Esophagus mucosa (tissue), 1 donor: ENCODE measurements around the gene PEX5. TPM values are rescaled to one million over a fixed set of nuclear protein-coding genes. Genes with fewer than 3 reads are reported as not detected.

ENCODE experiments used
- ATAC-seq: fragments of 200-7000 bp; cut with Tn5 transposase; one replicate; pipeline ENCODE4 v1.9.1; 2020
- total RNA-seq: library from RNA; stranded (reverse); gene quantifications from one replicate; pipeline ENCODE4 v1.2.4, GENCODE V29; 2023
- donor health status: DM: yes; HTN: yes; CAD: no.

PEX5 gene
- total RNA-seq: 21.6 TPM

- peak; percentile 95 for ATAC-seq
Observed at GRCh38 chr12:7189398-7190267, at the start of gene PEX5. Gene PEX5, plus strand, starts transcription at chr12:7189686. Its CDS starts 692 bp downstream, at chr12:7190378.

- ATAC-seq: no peak
Observed at GRCh38 chr12:7141351-7142005, 48.0 kb upstream of the PEX5 start.

DNA sequence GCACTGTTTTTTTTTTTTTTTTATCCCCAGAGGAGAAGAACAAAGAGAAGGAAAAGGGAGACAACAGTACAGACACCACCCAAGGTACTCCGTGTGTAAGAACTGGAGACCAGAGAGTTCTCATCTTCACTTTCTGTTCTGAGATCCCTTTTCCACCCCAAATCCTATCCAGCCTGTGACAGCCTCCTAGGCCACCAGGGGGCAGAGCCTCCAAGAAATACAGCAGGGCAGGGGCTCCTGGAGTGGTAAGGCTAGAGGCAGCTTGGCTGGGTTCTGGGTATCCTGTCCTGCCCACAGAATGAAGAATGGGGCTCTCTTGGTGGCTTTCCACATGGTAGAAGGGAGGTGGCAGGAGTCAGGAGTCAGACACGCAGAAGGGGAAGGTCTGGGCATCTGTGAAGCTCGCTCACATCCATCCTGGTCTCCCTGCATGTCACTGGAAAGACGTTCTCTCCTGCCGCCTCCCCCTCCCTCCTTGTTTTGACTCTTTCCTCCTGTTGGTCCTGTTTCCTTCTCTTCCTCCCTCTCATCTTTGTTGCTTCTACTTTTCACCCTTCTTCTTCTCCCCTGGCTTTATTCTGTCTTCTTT, 47.3 kb upstream of the PEX5 start:
- ATAC-seq: peak; percentile 57

DNA sequence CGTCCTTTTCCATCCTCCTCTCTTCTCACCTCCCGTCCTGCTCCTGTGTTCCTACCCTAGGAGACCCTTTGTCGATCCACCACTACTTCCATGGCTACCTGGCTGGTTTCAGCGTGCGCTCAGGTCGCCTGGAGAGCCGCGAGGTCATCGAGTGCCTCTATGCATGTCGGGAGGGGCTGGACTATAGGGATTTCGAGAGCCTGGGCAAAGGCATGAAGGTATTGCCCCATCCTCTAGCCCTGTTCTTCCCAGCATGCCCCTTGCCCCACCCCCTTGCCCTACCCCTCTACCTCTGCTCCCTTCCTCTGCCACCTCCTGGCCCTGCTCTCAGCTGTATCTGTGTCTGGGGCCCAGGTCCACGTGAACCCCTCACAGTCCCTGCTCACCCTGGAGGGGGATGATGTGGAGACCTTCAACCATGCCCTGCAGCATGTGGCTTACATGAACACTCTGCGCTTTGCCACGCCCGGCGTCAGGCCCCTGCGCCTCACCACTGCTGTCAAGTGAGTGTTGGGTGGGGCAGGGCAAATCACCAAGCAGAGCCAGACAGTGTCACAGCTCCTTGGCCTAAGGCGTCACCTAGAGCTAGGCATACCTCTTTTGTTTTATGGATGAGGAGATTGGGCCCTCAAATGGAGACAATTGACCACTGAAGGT, 46.5 kb upstream of the PEX5 start:
- ATAC-seq: no peak

DNA sequence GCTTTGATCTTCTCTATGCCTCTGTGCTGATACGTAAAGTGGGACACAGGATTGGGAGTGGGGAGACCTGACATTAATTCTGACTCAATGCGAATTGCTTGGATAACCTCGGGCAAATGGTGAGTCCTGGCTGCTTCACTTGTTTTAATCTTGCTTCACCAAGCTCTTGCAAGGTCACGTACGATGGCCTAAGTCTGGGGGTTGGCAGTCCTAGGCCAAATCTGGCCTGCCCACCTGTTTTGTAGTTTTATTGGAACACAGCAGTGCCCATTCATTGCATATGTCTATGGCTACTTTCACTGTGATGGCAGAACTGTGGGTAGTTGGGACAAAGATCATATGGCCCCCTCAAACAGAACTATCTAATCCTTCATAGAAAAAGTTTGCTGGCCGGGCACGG, 45.9 kb upstream of the PEX5 start:
- ATAC-seq: no peak

GRCh38 chr12:7144414-7145120, 44.9 kb upstream of the PEX5 start:
- ATAC-seq: peak; percentile 32

- no peak for ATAC-seq
Observed at GRCh38 chr12:7145671-7146070, 43.8 kb upstream of the PEX5 start.

GRCh38 chr12:7146228-7146627, 43.3 kb upstream of the PEX5 start:
- ATAC-seq: no peak

GRCh38 chr12:7146906-7147305, 42.6 kb upstream of the PEX5 start:
- ATAC-seq: no peak

- ATAC-seq: no peak
Observed at GRCh38 chr12:7150356-7150755, 39.1 kb upstream of the PEX5 start.

- ATAC-seq: no peak
Observed at GRCh38 chr12:7150841-7151240, 38.6 kb upstream of the PEX5 start.

GRCh38 chr12:7151532-7151931, 38.0 kb upstream of the PEX5 start:
- ATAC-seq: no peak

DNA sequence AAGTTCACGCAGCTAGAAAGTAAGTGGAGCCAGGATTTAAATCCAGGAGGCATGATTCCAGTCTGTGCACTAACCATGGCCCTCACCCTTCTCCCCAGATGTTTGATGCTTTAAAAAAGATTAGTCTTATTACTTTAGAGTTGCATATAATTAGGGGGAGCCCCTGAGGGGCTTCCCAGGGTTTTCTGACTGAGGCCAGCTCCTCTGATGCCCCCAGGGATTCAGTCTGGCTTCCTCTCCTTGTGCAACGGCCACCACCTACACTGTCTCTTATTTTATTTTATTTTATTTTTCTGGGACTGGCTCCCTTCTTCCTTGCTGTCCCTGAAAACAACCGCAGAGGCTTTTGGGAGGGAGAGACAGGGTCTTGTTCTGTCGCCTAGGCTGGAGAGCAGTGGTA, 36.7 kb upstream of the PEX5 start:
- no peak for ATAC-seq

DNA sequence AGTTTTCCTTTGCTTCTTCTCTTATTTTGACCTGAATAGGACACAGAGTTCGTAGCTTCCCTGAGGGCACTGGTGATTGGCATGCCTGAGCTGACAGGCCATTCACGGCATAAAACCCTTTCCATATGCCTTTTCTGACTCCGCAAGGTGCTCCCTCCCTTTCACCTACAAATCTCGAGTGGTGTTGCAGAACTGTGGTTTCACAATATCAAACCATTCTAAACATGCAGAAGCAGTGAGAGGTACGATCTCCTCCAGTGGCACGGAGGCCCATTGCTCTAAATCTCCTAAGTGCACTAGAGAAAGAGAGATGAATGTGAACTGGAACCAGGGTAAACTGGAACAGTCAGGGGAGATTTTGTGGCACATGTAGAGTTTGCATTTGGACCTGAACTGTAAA, 35.4 kb upstream of the PEX5 start:
- ATAC-seq: no peak

DNA sequence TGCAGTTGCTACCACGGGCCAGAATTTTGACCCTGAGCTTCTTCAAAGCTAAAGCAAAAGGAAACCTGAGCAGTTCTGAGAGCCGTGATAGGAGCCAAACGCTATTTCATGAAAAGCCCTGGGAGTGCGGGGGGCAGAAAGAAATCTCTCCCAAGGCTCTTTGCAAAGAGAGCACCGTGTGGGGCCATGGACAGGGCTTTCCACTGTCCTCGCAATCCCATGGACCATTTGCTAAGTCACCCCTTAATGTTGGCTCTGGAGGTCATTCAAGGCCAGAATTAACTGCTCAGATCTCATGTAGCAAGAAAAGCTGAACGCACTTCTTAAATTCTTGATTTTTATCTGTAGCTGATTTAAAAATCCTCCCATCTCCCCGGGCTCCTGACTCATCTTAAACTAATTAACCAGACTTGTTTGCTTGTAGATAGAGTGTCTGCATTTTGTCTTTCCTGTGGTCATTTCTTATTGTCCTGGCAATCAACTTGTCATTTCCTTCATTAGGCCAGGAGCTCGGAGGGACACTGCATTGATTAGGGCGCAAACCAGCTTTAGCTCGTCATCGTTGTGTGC, 34.5 kb upstream of the PEX5 start:
- no peak for ATAC-seq

GRCh38 chr12:7155471-7156034, 33.9 kb upstream of the PEX5 start:
- ATAC-seq: peak; percentile 79

DNA sequence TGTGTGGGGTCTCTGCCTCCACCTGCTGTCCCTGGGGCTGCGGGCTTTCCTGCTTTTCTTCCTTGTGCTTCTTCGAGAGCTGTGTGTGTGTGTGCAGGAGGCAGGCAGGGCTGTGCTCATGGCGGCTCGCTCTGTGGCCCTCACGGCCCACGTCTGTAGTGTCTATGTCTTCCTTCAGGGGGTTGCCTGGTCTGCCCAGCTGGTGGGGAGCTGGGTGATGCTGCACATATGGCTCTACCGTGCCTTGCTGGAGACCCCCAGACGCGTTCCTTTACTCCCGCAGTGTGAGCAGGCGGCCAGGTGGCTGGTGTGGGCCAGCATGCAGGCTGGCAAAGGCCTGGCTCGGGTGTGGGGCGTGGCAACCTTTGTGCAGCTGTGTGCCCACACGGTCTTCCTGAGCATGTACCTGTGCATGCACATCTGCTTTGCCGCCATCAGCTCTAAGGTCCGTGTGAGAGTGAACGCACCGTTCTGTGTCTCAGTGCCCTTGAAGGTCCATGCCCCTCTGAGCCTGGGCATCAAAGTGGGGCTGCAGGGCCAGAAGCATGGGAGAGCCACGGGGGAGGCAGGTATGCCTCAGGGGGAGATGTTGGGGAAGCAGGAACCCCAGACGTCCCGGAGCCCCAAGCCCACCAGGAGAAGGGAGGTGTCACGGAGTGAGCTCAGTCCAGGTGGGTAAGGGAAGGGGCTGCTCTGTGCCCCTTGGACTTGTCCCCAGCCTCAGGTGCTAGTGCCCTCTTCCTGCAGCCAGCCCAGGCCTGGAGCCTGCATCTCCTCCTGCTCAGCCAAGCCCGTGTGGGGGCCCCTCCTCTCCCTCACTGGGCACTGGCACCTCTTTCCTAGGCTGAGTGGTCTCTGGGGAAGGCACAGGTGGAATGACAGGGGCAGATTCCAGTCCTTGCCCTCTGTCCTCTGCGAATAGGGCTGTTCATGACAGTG, 33.0 kb upstream of the PEX5 start:
- ATAC-seq: no peak

DNA sequence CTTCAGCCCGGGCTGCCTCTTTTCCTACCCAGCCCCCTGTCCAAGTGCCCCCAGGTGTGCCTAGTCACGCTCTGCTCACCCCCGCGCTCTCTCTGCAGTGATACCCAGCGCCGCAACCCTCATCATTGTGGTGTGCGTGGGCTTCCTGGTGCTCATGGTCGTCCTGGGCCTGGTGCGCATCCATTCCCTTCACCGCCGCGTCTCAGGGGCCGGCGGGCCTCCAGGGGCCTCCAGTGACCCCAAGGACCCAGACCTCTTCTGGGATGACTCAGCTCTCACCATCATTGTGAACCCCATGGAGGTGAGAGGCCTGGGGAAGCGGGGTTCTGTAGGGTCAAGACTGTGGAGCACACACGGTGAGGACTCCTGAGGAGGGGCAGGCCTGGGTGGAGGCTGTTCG, 32.1 kb upstream of the PEX5 start:
- ATAC-seq: no peak

GRCh38 chr12:7158781-7159609, 30.5 kb upstream of the PEX5 start:
- ATAC-seq: no peak

DNA sequence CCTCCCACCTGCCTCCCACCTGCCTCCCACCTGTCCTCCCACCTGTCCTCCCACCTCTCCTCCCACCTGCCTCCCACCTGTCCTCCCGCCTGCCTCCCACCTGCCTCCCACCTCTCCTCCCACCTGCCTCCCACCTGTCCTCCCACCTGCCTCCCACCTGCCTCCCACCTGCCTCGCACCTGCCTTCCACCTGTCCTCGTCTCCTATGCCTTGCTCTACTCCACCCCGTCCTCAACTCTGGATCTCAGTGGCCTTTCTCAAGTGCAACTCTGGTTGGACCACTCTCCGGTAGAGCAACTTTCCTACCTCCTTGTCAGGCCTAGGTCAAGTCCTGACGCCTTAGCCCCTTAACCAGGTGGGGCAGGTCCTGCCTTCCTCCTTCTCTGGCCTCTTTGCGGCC, 29.3 kb upstream of the PEX5 start:
- no peak for ATAC-seq
